GM18868 (cell line): ENCODE measurements around the gene PAK6.

Source experiments
- ATAC-seq: cut with Tn5 transposase; IDR thresholded peaks from one replicate; pipeline ENCODE4 v1.9.1; 2021; ENCODE audit warnings: mild to moderate bottlenecking, moderate library complexity; ENCODE audit not compliant: unreplicated experiment

The PAK6 gene

DNA sequence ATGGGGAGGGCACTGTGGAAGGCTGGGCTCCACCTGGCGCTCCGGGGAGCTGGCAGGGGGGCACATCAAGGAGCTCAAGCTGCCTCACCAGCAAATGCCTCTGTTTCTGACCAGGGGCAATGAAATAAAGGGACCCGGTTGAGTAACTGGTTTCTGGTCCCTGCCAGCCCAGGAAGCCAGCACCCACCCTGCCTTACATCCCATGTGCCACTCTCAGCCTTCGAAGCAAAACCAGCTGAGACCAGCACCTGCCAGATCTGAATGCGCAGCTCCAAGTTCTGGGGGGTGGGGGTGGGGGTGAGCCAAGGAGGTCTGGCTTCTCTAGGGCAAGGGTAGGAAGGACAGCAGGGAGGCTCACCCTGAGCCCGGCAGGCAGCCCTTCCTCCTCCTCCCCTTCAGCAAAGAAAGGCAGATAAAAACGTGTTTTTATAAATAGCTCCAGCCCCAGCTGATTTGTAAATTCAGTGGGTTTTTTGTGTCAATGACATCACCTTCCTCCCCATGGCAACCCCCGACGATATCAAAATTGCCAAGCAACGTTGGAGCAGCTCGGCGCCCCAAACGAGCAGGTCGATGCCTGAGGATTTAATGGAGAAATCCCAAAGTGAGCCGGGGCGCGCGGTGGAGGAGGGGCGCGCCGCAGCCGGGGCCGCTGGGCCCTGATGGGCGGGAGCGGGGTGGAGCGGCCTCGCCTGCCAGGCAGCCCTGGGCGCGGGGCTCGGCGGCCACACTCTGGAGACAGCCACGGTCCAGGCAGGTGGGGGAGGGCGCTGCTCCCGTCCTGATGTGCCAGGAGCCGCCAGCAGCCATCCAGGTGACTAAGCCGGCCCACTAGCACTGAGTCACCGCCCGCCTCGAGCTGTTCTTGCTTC lies at the start of gene PAK6:
PAK6 (plus strand) TSS at position 532 of the 872 bp plus-strand sequence. CDS start 25,723 bp downstream, outside the sequence.
- no peak for ATAC-seq

DNA sequence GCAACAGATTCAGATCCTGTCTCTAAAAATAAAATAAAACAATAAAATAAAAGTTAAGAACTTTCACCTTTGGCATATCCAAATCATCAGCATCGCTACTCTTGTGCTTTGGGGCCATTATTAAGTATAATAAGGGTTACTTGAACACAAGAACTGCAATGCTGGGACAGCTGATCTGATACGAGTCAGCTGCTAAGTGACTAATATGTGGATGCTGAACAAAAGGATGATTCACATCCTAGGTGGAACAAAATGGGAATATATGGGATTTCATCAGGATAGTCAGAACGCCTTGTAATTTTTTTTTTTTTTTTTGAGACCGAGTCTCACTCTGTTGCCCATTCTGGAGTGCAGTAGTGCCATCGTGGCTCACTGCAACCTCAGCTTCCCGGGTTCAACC lies 48.3 kb upstream of the PAK6 start:
- ATAC-seq = no peak

DNA sequence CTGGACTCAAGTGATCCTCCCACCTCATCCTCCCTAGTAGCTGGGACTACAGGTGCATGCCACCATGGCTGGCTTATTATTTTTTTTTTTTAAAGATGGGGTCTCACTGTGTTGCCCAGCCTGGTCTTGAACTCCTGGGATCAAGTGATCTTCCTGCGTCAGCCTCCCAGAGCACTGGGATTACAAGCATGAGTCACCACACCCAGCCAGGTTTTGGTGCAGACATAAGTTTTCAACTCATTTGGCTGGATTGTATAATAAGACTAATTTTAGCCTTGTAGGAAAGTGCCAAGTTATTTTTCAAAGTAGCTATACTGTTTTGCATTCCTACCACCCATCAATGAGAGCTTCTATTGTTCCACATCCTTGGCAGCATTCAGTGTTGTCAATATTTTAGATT lies 45.9 kb upstream of the PAK6 start:
- ATAC-seq = no peak

DNA sequence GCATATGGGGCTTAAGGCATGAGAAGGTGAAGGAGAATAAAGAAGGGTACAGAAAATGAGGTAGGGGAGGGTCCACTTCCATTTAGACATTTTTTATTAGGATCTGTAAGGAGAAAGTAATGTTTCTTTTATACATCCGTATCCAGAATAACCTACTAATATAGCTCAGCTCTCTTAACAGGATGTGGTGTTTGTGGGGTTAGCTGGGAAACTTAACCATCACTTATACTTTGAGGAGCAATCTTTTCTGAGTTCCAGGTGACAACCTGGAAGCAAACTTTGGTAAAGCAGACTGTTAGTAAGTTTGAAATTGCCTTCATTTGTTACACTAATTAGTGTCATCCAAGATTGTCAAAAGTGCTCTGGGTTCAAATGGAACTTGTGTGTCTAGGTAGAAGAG lies 41.4 kb upstream of the PAK6 start:
- no peak for ATAC-seq

DNA sequence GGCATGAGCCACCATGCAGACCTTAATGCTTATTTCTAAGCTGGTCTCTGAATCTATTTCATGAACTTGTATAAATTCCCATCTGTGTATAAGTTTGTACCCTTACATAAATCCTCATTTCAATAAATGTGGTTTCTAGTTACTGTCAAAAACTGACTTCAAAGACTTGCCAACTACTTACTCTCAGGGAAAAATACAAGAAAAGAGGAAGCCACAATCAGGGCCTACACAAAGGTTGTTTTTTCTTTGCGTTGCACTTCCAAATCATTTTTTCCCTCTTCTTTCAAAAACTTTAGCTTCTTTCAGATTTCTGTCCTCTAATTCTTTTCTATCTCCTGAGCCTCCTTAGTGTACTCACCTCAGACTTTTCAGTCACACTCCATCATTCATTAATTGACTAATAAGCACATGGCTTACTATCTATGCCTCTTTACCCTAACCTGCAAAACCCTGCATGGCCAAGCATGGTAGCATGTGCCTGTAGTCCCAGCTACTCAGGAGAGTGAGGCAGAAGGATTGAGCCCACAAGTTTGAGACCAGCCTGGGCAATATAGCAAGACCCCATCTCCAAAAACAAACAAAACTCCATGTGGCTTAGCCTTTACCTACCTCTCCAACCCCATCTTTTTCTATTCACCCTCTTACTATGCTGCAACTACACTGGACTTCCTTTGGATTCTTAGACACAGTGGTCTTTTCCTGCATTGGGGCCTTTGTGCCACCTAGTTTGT lies 40.3 kb upstream of the PAK6 start:
- ATAC-seq = no peak

DNA sequence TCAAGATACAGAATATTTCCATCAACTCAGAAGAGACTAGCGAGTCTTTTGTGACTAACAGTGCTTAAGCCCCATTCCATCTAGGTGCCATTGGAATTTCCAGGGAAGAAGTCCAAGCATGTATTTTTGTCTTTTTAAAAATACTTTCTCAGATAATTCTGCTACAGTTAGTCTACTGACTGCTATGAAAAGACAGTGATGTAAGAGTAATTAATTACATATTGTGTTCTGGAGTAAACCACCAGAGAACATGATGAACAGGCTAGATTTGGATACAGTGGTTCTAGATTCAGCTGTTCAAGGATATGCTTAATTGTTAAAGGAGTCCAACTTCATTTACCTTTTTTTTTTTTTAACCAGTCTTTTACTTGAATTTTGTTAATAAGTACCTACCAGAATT lies 34.8 kb upstream of the PAK6 start:
- no peak for ATAC-seq

DNA sequence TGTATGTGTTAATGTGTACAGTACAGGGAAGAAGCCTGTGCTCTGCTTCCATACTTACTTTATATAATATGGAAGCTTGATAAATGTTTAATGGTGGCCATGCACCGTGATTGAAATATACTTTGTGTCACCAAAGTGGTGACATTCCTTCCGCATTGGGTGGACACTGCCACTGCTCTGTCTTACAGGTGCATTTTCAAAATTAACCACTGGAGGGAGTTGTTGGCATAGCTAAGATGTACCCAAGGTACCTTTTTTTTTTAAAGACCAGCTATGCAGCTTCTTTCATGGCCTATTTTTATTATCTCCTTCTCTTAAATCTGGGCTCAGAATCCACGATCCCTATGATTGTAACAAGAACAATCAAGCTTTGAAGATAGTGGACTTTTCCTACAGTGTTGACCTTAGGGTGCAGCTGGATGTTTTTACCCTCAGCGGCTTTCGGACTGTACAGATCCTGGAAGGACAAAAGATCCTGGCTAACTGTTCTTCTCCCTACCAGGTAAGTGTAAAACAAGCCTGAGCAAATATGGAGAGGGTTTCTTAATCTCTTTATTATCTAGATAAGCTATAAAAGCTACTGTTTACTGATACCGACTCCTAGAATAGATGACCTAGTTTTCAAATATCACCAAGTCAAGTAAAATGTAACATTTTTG lies 21.6 kb upstream of the PAK6 start:
- peak; percentile 63 for ATAC-seq

DNA sequence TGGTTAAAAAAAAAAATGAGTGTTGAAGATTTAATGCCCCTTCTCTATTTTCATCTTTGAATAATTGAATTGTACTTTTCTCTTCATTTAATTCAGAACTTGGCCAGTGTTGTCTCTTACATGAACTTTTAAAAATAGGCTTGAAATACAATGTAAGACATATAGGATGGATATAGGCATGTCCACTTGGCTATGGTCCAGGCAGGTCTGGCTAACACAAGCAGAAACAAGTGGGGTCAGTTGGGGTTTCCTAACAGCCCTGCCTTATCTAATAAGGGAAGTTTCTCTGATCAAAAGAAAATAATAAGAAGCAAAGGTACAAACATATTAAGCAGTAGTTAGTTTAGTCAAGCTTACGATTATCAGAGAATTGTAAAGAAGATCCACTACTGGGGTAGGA lies 19.1 kb upstream of the PAK6 start:
- no peak for ATAC-seq

DNA sequence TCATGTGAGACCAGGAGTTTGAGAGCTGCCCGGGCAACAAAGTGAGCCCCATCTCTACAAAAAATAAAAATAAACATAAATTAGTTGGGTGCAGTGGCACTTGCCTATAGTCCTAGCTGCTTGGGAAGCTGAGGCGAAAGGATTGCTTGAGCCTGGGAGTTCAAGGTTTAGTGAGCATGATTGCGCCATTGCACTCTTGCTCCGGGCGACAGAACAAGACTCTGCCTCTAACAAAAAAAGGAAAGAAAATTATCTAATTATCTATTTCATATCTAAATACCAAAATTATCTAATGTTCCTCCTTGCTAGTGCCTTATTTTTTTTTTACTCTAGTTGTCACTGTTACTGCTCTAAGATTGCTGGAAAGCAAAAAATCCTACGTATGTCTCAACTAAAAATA lies 16.7 kb upstream of the PAK6 start:
- ATAC-seq = no peak

DNA sequence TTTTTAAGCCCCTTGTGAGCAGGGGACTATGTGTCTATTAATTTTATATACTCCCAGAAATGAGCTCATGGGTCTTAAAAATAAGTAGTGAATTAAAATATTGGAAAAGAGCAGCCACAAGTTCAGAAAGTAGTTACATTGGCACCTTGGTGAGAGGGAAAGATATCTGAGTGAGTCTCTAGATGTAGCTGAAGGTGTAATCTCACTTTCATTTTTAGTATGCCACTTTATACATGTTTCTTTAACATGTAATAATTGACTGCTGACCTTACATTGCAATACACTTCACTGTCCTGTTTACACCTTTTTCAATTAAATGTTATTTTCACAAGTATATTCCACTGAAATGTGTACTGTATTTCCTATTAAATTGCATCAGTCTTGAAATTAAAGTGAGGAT lies 12.1 kb upstream of the PAK6 start:
- peak; percentile 42 for ATAC-seq

DNA sequence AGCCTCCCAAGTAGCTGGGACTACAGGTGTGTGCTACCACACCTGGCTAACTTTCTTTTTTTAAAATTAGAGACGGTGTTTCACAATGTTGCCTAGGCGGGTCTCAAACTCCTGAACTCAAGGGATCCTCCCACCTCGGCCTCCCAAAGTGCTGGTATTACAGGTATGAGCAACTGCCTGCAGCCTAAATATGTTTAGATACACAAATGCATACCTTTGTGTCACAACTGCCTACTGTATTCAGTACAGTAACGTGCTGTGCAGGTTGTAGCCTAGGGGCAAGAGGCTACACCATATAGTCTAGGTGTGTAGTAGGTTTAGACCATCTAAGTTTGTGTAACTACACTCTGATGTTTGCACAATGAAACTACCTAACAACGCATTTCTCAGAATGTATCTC lies 9.5 kb upstream of the PAK6 start:
- ATAC-seq = no peak

DNA sequence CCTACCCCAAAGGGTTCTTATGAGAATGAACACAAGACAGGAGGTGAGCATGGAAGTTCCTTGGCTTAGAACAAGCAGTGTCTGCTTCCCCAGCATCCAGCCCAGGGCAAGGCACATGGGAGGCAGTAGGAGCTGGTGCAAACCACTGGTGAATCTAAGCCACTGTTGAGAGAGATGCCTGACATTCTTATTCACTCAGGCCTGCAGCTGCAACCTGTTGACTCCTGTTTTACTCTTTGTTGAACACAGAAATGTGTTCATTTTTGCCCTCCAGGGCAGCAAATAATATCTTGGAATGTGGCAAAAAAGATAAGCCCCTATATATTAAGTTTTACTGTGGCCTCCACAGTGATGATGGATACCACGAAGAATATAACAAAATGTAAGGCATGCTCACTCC lies 8.9 kb upstream of the PAK6 start:
- no peak for ATAC-seq

DNA sequence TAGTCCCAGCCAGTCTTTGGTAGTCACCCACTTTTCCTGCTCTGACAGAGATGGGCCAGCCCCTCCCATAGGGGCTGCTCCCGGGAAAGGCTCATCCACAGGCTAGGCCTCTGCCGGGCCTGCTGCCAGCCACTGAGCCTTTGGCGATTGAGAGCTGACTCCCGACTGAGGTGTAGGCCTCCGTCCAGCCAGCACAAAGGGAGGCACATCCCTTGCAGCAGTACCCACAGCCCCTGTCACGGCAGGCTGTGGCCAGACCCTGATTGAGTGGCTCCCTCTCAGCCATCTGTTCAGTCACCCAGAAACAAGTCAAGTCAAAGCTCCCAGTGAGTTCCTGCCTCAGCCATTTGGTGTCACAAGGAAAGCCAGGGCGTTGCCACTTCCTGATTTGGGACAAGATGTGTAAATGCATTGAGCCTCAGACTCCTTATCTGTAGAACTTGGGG lies 6.2 kb upstream of the PAK6 start:
- no peak for ATAC-seq

DNA sequence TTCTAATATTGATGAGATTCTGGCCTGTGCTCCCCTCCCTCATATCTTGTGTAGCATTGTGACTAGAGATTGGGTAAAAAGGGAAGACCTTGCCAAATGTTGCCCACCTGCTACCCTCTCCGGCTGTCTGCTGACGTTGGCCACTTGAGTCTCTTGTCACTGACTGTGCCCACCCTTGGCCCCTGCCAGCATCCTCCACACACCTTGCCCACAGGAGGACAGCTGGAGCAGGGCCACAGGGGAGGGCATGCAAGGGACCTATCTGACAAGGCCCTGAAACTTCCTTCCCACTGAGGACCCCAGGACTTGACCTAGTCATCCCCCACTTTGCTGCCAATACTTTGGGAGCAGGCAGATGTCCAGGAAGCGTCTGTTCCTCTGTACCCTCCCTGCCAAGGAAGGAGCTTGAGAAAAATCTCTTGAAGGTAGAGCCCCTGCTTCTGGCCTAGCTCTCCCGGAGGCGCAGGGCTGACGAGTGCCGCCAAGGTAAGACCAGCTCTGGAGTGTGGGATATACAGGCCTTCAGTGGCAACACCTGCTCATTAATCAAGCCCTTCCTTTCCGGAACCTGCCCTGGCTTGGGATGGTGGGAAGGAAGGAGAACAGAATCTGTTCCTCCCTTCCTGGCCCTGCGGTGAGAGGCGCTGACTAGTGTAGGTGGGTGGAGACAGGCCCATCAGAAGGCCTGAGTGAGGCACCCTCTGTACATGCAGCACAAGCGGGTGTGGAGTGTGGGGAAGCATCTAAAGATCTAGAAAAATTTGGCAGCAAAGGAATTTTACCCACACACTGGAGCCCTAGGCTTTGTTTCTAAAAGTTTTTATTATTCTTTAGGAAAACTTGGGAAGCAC lies 4.9 kb upstream of the PAK6 start:
- ATAC-seq = no peak

DNA sequence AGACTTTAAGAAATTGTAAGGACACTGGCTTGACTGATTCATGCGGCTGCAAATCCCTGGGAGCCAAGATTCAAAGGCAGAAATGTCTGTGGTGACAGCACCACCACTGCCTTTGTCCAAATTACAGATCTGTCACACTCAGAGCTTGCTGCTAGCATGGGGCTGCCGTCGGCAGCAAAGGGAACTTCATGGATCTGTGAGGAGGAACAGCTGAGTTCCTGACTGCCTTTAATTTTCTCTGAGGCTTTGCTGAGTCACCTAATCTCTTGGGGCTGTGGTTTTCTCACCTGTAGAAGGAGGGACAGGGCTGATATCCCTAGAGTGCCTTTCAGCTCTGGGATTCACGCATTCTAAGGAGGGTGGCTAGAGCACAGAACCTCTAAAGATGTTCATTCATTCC lies 4.1 kb upstream of the PAK6 start:
- ATAC-seq = no peak

DNA sequence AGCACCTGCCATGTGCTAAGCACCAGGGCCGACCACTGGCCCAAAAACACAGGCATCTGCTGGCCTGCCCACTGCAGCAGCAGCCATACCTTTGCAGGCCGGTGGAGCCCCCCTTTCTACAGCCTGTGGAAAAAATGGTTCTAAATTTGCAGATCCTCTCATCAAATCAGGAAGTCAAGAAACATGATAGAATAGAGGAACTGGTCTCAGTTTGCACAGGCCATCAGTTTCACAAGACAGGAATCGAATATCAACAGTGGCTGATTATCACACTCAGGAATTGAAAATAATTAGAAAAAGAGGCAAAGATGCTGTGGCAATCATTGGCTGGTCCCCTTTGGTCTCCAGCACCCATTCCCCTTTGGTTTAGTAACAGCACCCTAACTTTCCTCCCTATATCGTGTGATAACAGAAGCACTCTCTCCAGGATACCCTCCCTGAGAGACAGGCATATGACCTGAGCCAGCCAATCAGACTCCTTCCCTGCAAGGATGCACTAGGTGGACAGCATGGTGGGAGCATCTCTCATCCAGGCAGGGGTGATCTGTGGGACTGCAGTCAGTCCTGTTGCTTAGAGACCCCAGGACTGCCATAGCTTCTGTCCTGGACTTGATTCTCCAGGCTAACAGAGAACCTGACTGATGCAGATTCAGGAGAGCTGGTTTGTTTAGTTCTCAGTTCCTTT lies 3.5 kb upstream of the PAK6 start:
- no peak for ATAC-seq

DNA sequence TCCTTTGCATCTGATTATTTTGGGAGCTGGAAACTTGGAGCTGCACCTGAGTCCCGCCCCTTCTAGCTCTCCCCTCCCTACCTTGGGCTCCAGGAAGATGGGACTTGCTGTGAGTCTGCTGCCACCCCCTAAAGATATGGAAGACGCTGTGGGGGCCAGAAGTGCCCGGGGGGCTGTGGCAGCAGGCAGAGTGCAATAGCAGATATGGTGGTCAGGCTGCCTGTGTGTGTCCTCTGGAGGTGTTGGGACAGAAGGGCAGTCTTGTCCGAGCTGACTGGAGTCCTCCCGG lies 485 bp downstream of the PAK6 start:
- no peak for ATAC-seq

DNA sequence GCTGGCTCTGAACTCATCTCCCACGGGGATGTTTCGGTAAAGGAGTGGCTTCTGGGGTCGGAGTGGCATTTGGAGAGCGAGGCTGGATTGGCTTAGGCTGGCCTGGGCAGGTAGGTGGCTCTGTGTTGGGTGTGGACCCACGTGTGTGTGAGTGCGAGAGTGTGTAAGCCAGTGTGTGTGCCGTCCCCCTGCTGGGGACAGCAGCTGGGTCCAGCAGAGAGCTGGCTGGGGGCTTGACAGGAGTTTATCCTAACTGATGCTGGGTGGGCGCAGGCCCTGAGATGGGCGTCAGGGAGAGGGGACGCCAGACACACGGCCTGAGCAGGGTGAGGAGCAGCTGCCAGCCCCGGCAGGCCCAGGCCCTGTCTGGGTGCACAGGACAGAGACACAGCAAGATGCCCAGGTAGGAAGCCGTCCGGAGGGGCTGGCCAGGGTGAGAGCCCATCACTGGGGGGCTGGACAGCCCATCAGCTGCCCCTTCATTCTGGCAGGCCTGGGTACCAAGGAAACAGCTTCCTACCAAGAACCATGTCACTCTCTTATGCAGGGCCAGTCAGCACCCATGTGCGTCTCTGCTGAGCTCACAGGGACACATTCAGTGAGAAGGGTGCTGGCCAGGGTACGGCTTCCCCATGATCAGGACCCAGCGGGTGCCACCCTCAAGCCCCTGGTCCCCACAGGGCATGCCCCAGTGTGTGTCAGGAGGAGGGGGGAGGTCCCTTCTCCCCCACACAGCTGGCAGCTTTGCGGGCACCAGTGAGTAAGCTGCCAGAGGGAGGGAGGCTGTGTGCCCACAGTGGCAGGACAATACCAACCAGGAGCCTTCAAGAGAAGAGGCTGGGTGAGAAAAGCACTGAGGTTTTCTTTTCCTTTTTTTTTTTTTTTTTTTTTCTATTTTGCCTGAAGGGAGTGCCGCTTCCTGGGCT lies 1.1 kb downstream of the PAK6 start:
- ATAC-seq = no peak

DNA sequence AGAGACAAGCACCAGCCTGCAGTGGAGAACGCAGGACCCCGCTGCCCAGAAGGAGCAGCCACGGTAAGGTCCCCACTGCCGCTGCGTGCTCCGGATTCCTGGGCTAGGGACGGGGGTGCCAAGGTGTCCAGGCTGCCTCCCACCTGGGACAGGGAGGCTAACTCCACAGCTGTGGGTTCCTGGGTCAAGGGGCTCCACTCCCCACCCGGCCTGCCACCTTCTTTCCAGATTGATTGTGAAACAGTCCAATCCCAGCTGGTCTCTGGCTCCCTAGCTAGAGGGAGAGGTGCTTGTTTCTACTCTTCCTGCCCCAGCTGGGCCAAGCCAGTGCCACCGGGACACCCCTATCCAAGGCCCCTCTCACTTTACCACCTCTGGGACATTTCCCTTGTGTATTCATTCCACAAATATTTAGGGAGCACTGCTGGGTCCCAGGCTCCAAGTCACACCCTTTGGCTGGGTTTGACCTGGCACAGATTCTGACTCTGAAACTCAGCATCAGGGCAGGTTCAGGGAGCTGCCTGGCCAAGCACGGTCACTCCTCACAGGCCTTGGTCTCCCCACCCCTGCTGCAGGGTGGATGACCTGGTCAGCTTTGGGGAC lies 1.9 kb downstream of the PAK6 start:
- ATAC-seq = no peak
